IPS-20b (cell line): ENCODE measurements around the gene SNRNP48.
A peak's percentile ranks its signal among the peaks of the same experiment; 100 is the strongest.

ENCODE experiments used
- H3K27ac ChIP-seq: one replicate; pipeline ENCODE4 v1.5.1; 2013; ENCODE audit warnings: low read length
- H3K27me3 ChIP-seq: 2 replicates; pipeline ENCODE4 v1.6.1; 2013; ENCODE audit warnings: mild to moderate bottlenecking, low read length, inconsistent platforms; ENCODE audit not compliant: insufficient read depth
- H3K36me3 ChIP-seq: 2 replicates; pipeline ENCODE4 v1.6.1; 2013; ENCODE audit warnings: low read depth, mild to moderate bottlenecking, inconsistent platforms, low read length, moderate library complexity; ENCODE audit not compliant: insufficient read depth
- H3K4me1 ChIP-seq: 2 replicates; pipeline ENCODE4 v1.6.1; 2013; ENCODE audit warnings: mild to moderate bottlenecking, control low read depth, inconsistent platforms, low read length, moderate library complexity; ENCODE audit not compliant: insufficient read depth
- H3K4me3 ChIP-seq: 2 replicates; pipeline ENCODE4 v1.5.1; 2013; ENCODE audit warnings: mild to moderate bottlenecking, low read length, inconsistent platforms
- H3K9ac ChIP-seq: 2 replicates; pipeline ENCODE4 v1.6.1; 2013; ENCODE audit warnings: low read depth, mild to moderate bottlenecking, inconsistent platforms, low read length, moderate library complexity
- H3K9me3 ChIP-seq: 2 replicates; pipeline ENCODE4 v1.6.1; 2013; ENCODE audit warnings: mild to moderate bottlenecking, low read depth, low read length, inconsistent platforms; ENCODE audit not compliant: insufficient read depth

SNRNP48 gene, protein sequence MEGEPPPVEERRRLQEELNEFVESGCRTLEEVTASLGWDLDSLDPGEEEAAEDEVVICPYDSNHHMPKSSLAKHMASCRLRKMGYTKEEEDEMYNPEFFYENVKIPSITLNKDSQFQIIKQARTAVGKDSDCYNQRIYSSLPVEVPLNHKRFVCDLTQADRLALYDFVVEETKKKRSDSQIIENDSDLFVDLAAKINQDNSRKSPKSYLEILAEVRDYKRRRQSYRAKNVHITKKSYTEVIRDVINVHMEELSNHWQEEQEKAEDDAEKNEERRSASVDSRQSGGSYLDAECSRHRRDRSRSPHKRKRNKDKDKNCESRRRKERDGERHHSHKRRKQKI

DNA sequence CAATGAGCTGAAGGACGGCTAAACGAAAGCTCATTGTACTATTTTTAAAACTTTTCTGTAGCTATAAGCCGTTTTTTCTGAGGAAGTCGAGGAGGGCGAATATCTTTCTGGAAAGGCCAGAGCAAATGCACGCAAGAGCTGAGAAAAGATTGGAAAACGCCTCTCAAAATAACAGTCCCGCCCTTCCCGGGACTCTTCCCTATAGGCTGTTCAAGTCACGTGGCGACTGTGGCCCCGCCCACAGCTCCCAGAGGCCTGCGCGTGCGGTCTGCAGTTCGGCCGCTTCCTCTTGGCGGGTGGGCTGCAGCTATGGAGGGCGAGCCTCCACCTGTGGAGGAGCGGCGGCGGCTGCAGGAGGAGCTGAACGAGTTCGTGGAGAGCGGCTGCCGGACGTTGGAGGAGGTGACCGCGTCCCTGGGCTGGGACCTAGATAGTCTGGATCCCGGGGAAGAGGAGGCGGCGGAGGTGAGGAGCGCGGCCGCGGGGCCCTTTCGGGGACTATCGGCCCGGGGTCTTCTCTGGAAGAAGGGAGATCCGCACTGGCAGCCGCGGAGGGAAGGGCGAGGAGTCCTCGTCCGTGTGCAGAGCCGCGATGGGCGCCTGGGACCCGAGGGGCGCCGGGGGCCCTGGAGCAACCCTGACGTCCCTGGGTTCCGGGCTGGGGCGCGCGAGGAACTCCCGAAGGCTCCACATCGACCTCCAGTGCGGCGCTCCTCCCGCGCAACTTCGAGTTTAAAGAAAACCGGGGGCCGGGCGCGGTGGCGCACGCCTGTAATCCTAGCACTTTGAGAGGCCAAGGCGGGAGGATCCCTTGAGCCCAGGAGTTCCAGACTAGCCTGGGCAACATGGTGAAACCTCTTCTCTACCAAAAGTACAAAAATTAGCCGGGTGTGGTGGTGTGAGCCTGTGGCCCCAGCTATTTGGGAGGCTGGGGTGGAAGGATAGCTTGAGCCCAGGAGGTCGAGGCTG is at the start of gene SNRNP48:
SNRNP48 (plus strand) TSS at position 250 of the 969 bp plus-strand sequence; CDS start at position 310, 60 bp downstream.
- Histone ChIP-seq H3K36me3 (peaks cover 26% of the 10 kb centered on the region), H3K27me3 (no peaks in the 10 kb centered on the region), H3K4me3 (peak within 1 kb of the TSS; percentile 70), H3K4me1 (0 out of 2 replicates have a peak, but pooled peaks cover 4% of the 10 kb centered on the region), H3K27ac (peak within 1 kb of the TSS; percentile 74), H3K9ac (peak within 1 kb of the TSS; percentile 71; the same call in 1 of the 2 replicates), H3K9me3 (no peaks in the 10 kb centered on the region)

DNA sequence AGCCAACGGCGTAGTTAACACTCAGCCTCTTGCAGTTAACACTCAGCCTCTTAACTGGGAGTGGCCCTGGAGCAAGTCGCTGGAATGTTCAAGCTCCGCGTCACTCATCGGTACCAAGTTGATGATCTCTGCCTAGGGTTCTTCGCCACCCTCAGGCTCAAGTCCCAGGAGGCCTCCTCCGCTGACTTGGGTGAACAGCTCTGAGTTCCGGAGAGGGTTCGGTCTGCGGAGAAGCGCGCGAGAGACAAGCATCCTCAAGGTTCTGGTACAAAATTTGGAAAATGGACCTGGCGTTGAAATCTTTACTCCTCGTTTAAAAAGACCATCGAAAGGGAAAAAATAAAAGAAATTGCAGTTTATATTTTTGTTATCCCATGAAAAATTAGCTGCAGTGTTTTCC is 49.4 kb upstream of the SNRNP48 start:
- Histone ChIP-seq H3K4me1 (peaks cover 19% of the 10 kb centered on the region), H3K9ac (peak overlapping the region; percentile 8; the same call in 1 of the 2 replicates), H3K36me3 (no peaks in the 10 kb centered on the region), H3K9me3 (no peaks in the 10 kb centered on the region), H3K27ac (no peak overlapping the region), H3K4me3 (peak overlapping the region; percentile 84), H3K27me3 (peaks cover 67% of the 10 kb centered on the region)

DNA sequence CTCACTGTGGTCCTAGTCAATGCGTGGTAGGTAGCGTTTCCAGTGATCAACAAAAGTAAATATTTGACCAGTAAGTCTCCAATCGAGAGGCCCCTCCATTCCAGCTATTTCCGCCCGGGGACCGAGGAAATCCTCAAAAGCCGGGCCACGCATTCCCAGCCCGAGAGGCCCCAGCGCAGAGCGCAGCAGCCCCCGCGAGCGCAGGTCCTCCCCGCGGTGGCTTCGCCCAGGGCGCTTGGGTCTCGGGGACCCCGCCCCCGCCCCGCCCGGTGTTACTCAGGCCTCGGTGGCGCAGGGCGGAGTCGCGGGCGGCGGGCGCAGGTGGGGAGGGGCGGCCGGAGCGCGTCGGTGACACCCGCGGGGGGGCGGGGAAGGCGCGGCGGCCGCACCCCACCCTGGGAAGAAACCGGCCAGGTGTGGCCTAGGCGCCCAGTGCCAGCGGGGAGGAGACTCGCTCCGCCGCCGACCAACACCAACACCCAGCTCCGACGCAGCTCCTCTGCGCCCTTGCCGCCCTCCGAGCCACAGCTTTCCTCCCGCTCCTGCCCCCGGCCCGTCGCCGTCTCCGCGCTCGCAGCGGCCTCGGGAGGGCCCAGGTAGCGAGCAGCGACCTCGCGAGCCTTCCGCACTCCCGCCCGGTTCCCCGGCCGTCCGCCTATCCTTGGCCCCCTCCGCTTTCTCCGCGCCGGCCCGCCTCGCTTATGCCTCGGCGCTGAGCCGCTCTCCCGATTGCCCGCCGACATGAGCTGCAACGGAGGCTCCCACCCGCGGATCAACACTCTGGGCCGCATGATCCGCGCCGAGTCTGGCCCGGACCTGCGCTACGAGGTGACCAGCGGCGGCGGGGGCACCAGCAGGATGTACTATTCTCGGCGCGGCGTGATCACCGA is 48.6 kb upstream of the SNRNP48 start, which contains the start of gene DSP:
DSP (plus strand) TSS at position 497 of the 890 bp plus-strand sequence; CDS start at position 742, 245 bp downstream.
- H3K27me3 ChIP-seq = peaks cover 69% of the 10 kb centered on the region
- peak within 1 kb of the TSS; percentile 76 for H3K9ac ChIP-seq
- peaks cover 19% of the 10 kb centered on the region for H3K4me1 ChIP-seq
- peak within 1 kb of the TSS; percentile 84 for H3K4me3 ChIP-seq
- no peaks in the 10 kb centered on the region for H3K9me3 ChIP-seq
- no peaks in the 10 kb centered on the region for H3K36me3 ChIP-seq
- no peak within 1 kb of the TSS for H3K27ac ChIP-seq

DNA sequence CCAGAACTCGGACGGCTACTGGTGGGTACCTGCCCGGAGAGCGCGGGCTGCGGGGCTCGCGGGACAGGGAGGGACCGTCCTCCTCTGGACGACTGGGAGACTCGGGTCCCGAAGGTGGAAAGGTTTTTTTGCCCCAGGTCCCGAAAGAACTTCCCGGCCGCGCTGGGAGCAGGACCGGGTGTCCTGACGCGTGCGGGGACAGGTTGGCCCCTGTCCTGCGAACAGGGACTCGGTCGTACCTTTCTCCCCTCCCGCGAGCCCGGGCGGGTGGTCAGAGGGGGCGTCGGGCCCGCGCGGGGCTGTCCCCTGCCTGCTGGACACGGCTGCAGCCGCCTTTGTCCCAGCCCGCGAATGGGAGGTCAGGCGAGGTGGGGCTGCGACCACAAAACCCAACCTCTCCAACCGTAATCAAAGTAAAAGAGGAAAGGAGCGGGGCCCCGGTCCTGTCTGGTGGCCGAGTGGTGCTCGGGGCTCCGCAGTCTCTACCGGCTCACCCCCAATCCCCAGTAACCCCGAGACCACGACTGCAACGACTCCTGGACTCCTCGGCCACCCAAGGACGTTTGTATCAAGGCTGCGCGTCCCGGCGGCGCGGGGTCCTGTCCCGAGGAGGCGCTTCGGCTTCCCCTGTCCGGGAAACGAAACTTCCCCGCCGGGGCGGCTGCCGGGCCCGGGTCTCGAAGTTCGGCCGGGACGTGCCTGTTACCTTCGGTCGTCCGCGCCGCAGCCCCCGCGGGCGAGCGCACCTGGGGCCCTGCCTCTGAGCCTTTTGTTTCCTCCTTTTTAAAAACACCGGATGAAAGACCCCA is 47.7 kb upstream of the SNRNP48 start:
- no peak overlapping the region for H3K27ac ChIP-seq
- H3K4me3 ChIP-seq = peak overlapping the region; percentile 84
- H3K36me3 ChIP-seq = no peaks in the 10 kb centered on the region
- H3K9me3 ChIP-seq = no peaks in the 10 kb centered on the region
- peaks cover 69% of the 10 kb centered on the region for H3K27me3 ChIP-seq
- peaks cover 19% of the 10 kb centered on the region for H3K4me1 ChIP-seq
- H3K9ac ChIP-seq = peak overlapping the region; percentile 76

DNA sequence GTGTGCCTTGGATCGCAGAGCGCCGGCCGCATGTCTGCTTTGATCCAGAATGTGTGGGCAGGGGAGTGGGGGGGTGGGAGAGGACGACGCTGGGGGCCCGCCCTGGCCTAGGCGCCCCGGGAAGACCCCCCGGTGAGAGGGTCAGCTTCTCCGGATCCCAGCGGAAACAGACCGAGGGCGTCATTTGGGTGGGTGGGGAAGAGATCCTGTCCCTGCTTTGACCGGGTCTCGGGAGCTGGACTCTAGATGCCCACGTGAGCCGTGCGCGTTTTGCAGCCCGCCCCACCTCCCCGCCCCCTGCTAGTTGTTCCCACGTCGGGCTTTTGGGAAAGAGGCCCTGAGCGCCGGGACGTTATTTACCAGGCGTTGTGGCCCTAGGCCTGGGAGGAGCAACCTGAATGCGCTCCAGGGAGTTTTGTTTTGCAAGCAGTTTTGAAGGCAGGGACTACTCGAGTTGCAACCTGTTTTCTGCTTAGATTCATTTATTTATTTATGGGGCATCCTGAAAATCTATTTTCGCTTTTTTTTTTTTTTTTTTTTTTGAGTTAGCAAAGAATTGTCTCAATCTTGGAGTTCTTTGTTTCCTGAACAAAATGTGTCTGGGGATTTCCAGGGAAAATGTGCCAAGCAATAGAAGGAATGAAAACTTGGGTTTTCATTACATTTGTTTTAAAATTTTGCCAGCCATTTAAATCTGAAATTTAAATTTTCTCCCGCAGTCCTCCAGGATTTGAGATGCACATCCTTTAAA is 46.9 kb upstream of the SNRNP48 start:
- Histone ChIP-seq H3K9ac (peak overlapping the region; percentile 76; the same call in 1 of the 2 replicates), H3K27me3 (peaks cover 66% of the 10 kb centered on the region), H3K4me1 (peaks cover 19% of the 10 kb centered on the region), H3K36me3 (no peaks in the 10 kb centered on the region), H3K27ac (no peak overlapping the region), H3K4me3 (peak overlapping the region; percentile 84), H3K9me3 (no peaks in the 10 kb centered on the region)

DNA sequence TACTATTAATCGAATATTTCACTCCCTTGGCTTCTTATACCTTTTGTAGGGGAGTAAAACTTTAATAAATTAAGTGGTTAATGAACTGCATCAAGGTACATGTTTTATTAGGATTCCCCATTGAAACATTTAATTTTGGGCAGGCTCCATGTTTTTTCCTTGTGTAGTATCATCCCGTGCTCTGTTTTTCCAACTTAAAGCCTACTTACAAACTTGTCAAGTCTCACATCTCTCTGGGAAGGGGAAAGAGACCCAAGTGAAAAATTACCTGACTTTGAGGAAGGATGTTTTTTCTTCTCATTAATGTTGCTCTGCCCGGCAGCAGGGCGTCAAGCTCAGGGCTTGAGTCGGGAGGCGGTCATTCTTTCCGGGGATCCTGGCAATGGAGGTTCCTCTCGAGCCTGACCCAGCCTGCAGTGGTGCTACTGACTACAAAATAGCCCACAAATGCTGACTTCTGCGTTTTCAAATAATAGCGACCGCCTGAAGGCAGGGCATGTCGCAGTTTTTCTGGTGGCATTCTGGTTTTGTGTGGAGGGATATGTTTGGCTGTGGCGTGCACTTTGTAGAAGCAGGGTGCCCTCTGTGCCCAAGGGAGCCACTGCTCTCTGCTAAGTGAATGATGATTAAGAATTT is 46.1 kb upstream of the SNRNP48 start:
- Histone ChIP-seq H3K4me3 (peak overlapping the region; percentile 84), H3K36me3 (no peaks in the 10 kb centered on the region), H3K4me1 (peaks cover 28% of the 10 kb centered on the region), H3K27me3 (peaks cover 58% of the 10 kb centered on the region), H3K9me3 (no peaks in the 10 kb centered on the region), H3K27ac (no peak overlapping the region), H3K9ac (peak overlapping the region; percentile 57)

DNA sequence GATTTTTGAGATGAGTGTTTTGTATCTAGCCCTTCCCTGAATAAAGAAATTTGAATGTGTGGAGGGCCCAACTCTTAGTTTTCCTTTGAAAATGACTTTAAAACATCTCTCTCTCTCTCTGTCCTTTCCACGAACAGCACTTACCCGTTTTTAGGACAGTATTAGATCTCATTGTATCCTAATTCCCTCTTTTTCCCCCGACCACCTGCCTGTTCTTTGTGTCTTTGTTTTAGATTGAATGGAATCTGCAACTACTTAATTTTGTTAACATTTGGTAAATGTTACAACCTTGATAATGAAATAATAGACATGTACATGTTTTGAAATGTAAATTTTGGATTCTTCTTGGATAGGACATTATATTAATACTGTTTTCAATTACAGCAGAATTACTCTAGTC is 45.4 kb upstream of the SNRNP48 start:
- H3K4me3 ChIP-seq = peak overlapping the region; percentile 84
- H3K36me3 ChIP-seq = no peaks in the 10 kb centered on the region
- peaks cover 51% of the 10 kb centered on the region for H3K27me3 ChIP-seq
- H3K9ac ChIP-seq = peak overlapping the region; percentile 57; the same call in 1 of the 2 replicates
- no peaks in the 10 kb centered on the region for H3K9me3 ChIP-seq
- H3K4me1 ChIP-seq = peaks cover 28% of the 10 kb centered on the region
- H3K27ac ChIP-seq = no peak overlapping the region

DNA sequence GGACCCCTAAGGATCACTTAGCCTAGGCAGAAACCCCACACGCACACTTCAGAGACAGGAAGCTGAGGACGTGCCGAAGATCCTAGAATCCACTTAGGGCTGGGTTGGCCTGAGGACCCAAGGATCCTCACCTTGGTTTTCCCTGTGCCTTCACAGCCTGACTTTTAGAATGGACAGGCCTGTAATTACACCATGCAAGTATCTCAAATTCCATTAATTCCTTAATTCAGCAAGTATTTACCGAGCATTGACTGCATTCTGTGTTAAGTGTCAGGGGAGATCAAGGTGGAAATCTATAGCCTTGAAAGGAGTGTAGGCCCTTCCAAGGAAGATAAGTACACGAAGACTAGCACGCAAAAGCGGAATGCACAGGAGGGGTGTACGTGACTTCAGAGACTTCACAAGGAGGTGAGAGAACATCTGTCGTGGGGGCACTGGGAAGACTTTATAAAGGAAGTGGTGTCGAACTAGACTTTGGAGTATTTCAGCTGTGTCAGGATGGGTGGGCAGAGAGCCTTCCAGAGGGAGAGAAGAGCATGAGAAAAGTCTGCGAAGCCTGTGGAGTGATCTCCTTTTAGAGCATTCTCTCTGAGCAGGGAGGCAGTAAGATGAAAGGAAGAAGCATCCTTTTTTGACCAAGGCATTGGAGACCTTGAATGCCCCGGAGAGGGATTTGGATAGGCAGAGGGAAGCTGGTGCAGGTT is 44.5 kb upstream of the SNRNP48 start:
- H3K36me3 ChIP-seq = no peaks in the 10 kb centered on the region
- peak overlapping the region; percentile 11; the same call in 1 of the 2 replicates for H3K4me3 ChIP-seq
- H3K9ac ChIP-seq = no peak overlapping the region
- H3K27ac ChIP-seq = no peak overlapping the region
- peaks cover 28% of the 10 kb centered on the region for H3K4me1 ChIP-seq
- no peaks in the 10 kb centered on the region for H3K9me3 ChIP-seq
- peaks cover 42% of the 10 kb centered on the region for H3K27me3 ChIP-seq

DNA sequence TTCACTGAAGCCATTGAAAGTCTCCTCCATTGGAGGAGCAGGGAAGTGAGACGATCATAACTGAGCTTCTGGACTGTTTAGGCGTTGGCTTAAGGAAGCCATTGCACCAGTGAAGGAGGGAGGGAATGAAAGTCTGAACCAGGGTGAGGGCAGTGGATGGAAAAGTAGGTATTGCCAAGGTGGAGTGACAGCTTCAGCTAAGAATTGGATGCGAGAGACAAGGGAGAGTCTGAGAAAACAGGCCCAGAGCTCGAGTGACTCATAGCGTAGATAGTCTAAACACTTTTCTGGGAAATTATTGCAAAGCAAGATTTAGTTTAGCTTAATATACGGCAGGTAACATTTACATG is 44.0 kb upstream of the SNRNP48 start:
- Histone ChIP-seq H3K36me3 (no peaks in the 10 kb centered on the region), H3K4me1 (peaks cover 28% of the 10 kb centered on the region), H3K4me3 (no peak overlapping the region), H3K9ac (no peak overlapping the region), H3K9me3 (no peaks in the 10 kb centered on the region), H3K27ac (no peak overlapping the region), H3K27me3 (peaks cover 37% of the 10 kb centered on the region; the same call in 1 of the 2 replicates)
